Endothelial cell of umbilical vein (primary cell): ENCODE results near the gene FIBCD1. TPM values are rescaled to one million over a fixed set of nuclear protein-coding genes. Genes with fewer than 3 reads are reported as not detected.

ENCODE experiments used
- BruUV-seq: library from RNA; stranded (reverse); fragments of 400-500 nt; replicated peaks from 2 replicates; lab custom pipeline; 2021; lab: Mats Ljungman, UMichigan
- CTCF ChIA-PET: fragments of 300-600, 350-600 bp; sonication (Branson Sonifier 250); formaldehyde crosslinking; loops from one replicate; lab custom pipeline; 2021; ENCODE audit warnings: antibody characterized with exemption, inconsistent platforms; lab: Charles Lee
- POLR2A ChIA-PET: fragments of 300-600, 350-600 bp; sonication (Branson Sonifier 250); formaldehyde crosslinking; loops from one replicate; lab custom pipeline; 2021; ENCODE audit warnings: antibody characterized with exemption, inconsistent platforms; lab: Charles Lee
- DNase-seq: peaks from one replicate; pipeline ENCODE4 v3.0.0-alpha.2; 2011; ENCODE audit warnings: low read depth, low spot score
- FAIRE-seq: peaks from 2 replicates; lab custom pipeline; 2011; peaks lifted over from hg19 to GRCh38; lab: Jason Lieb, UNC
- H2AFZ ChIP-seq: 2 replicates; pipeline ENCODE4 v1.6.0; 2012; ENCODE audit warnings: low read depth, low read length, control low read depth, inconsistent platforms
- H3K27ac ChIP-seq: 2 replicates; pipeline ENCODE4 v1.5.1; 2011; ENCODE audit warnings: low read depth, mild to moderate bottlenecking, control low read depth, low read length, moderate library complexity; ENCODE audit not compliant: insufficient read depth
- H3K27me3 ChIP-seq, 2 experiments: 2 replicates each; pipeline versions ENCODE4 v1.6.0 to v1.6.1; 2011; ENCODE audit warnings: low read length in 2 of 2, mixed read lengths in 1 of 2; ENCODE audit not compliant: control insufficient read depth in 2 of 2, insufficient read depth in 2 of 2
- H3K36me3 ChIP-seq, 2 experiments: 2 replicates in 1 of 2; 3 replicates in 1 of 2; pipeline ENCODE4 v1.5.1; 2011; ENCODE audit warnings: low read length in 2 of 2, mild to moderate bottlenecking in 1 of 2, moderate library complexity in 1 of 2; ENCODE audit not compliant: control insufficient read depth in 2 of 2, insufficient read depth in 2 of 2; ENCODE audit errors: extremely low read depth in 1 of 2
- H3K4me1 ChIP-seq: 3 replicates; pipeline ENCODE4 v1.5.1; 2011; ENCODE audit warnings: mild to moderate bottlenecking, low read length; ENCODE audit not compliant: control insufficient read depth, insufficient read depth; ENCODE audit errors: extremely low read depth
- H3K4me2 ChIP-seq: 2 replicates; pipeline ENCODE4 v1.6.1; 2011; ENCODE audit warnings: low read length, control low read depth, mixed read lengths; ENCODE audit not compliant: insufficient read depth
- H3K4me3 ChIP-seq, 3 experiments: fragments of 200-600 bp in 1 of 3; sonication (generic), shearing (Covaris generic) in 1 of 3; replicated peaks in 1 of 3; 2 replicates each; pipeline ENCODE4 v1.5.1; 2011 to 2016; ENCODE audit warnings: control low read depth in 3 of 3, low read length in 3 of 3, mild to moderate bottlenecking in 2 of 3, inconsistent platforms in 1 of 3, low read depth in 1 of 3, moderate library complexity in 1 of 3; ENCODE audit not compliant: insufficient read depth in 1 of 3
- H3K79me2 ChIP-seq: 2 replicates; pipeline ENCODE4 v1.6.0; 2012; ENCODE audit warnings: low read length, inconsistent platforms; ENCODE audit not compliant: control insufficient read depth, insufficient read depth
- H3K9ac ChIP-seq: replicated peaks from 2 replicates; pipeline ENCODE3; 2011; ENCODE audit warnings: low read length, control low read depth; ENCODE audit not compliant: insufficient read depth; ENCODE audit errors: extremely low read depth
- H3K9me1 ChIP-seq: replicated peaks from 3 replicates; pipeline ENCODE4 v1.6.0; 2011; ENCODE audit warnings: mild to moderate bottlenecking, low read length; ENCODE audit not compliant: control insufficient read depth, insufficient read depth; ENCODE audit errors: extremely low read depth
- H3K9me3 ChIP-seq: replicated peaks from 2 replicates; pipeline ENCODE4 v1.5.1; 2012; ENCODE audit warnings: low read length, inconsistent platforms; ENCODE audit not compliant: control insufficient read depth, insufficient read depth
- H4K20me1 ChIP-seq: replicated peaks from 2 replicates; pipeline ENCODE3; 2011; ENCODE audit warnings: mild to moderate bottlenecking, low read length; ENCODE audit not compliant: control insufficient read depth, insufficient read depth; ENCODE audit errors: extremely low read depth
- EZH2 ChIP-seq: IDR thresholded peaks from 2 replicates; pipeline ENCODE4 v1.6.1; 2012; ENCODE audit warnings: borderline replicate concordance, low read depth, mild to moderate bottlenecking, moderate library complexity, low read length, inconsistent platforms; ENCODE audit not compliant: severe bottlenecking
- FOS ChIP-seq: IDR thresholded peaks from 2 replicates; pipeline ENCODE4 v1.6.1; 2011; ENCODE audit warnings: mild to moderate bottlenecking, low read length, moderate library complexity, borderline replicate concordance; ENCODE audit not compliant: insufficient read depth
- GATA2 ChIP-seq: IDR thresholded peaks from 2 replicates; pipeline ENCODE4 v1.7.0; 2011; ENCODE audit warnings: low read depth, mild to moderate bottlenecking, moderate library complexity, mixed read lengths, low read length; ENCODE audit not compliant: insufficient read length, insufficient read depth
- JUN ChIP-seq: IDR thresholded peaks from 2 replicates; pipeline ENCODE4 v1.6.1; 2011; ENCODE audit warnings: borderline replicate concordance, low read depth; ENCODE audit not compliant: insufficient read length, insufficient read depth
- MYC ChIP-seq: IDR thresholded peaks from one replicate; pipeline ENCODE4 v1.6.1; 2011; ENCODE audit warnings: mild to moderate bottlenecking, low read depth, low read length
- POLR2A ChIP-seq: IDR thresholded peaks from 2 replicates; pipeline ENCODE4 v1.6.1; 2012; ENCODE audit warnings: low read depth, mild to moderate bottlenecking, control low read depth, low read length
- POLR2AphosphoS5 ChIP-seq: IDR thresholded peaks from 2 replicates; pipeline ENCODE4 v1.6.1; 2012; ENCODE audit warnings: low read depth, mild to moderate bottlenecking, control low read depth, low read length, moderate library complexity; ENCODE audit not compliant: insufficient read depth
- dilution Hi-C: fragments of 300-500 bp; cut with MboI; formaldehyde crosslinking; loops from one replicate; pipeline ENCODE4 v1.15.0; 2019; ENCODE audit warnings: low sequenced_read_pairs; ENCODE audit not compliant: extremely low pct_ligation_motif_present
- intact Hi-C: fragments of 100-400 bp; cut with micrococcal nuclease; formaldehyde crosslinking; loops from one replicate; pipeline ENCODE4 v1.10.0; 2022
- polyA plus RNA-seq, 4 experiments: library from polyadenylated mRNA; depleted of rRNA in 3 of 4; stranded (reverse) in 3 of 4; unstranded in 1 of 4; fragments of >200 nt; gene quantifications; 2 replicates each; pipeline versions ENCODE4 v1.2.1 to v1.2.3, GENCODE V29; 2011 to 2012; ENCODE audit warnings: missing spikeins in 1 of 4
- total RNA-seq: library from RNA; stranded (reverse); gene quantifications from 2 replicates; pipeline ENCODE4 v1.2.3, GENCODE V29; 2021
- TF ChIP-seq, protein P1 (sequence below): IDR thresholded peaks from 2 replicates; pipeline ENCODE4 v1.6.1; 2011; ENCODE audit not compliant: insufficient read depth, insufficient read length
- TF ChIP-seq, protein P2 (sequence below), 2 donors: IDR thresholded peaks; 1 replicate in 1 of 2; 2 replicates in 1 of 2; pipeline ENCODE4 v1.5.1; 2011; ENCODE audit warnings: low read length in 2 of 2, mild to moderate bottlenecking in 2 of 2, moderate library complexity in 2 of 2, control low read depth in 1 of 2, inconsistent platforms in 1 of 2, low read depth in 1 of 2; ENCODE audit not compliant: insufficient read depth in 1 of 2; ENCODE audit errors: extremely low read depth in 1 of 2

The FIBCD1 gene
- total and polyA plus RNA-seq, 2 donors (not counting 3 experiments of a cell fraction or from before 2014, with no cell fraction given) = 0.14 TPM; not detected in 1

DNA sequence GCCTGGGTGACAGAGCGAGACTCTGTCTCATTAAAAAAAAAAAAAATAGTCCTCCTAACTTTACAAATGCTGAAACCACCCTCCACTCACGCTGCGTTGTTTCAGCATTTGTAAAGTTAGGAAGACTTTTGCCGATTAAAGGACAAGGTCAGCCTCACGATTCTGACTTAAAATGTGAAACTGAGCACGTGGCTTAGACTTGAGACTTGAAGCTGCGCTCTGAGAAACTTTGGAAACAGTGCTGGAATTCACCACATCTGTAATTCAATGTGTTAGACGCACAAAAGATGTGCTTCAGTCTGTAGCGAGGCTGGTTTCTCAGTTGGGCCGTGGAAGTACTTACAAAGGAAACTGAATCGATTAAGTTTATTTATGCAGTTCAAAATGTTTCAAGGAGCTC lies 44.9 kb upstream of the FIBCD1 start:
- no peak overlapping the region for H2AFZ ChIP-seq
- FAIRE-seq (no peak), DNase-seq (no peak)
- TF ChIP-seq, protein P1, sequence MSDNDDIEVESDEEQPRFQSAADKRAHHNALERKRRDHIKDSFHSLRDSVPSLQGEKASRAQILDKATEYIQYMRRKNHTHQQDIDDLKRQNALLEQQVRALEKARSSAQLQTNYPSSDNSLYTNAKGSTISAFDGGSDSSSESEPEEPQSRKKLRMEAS = no peak
- TF ChIP-seq POLR2A (no peak), JUN (no peak), EZH2 (no peak), POLR2AphosphoS5 (no peak), MYC (no peak), GATA2 (no peak), FOS (no peak)
- TF ChIP-seq, protein P2, sequence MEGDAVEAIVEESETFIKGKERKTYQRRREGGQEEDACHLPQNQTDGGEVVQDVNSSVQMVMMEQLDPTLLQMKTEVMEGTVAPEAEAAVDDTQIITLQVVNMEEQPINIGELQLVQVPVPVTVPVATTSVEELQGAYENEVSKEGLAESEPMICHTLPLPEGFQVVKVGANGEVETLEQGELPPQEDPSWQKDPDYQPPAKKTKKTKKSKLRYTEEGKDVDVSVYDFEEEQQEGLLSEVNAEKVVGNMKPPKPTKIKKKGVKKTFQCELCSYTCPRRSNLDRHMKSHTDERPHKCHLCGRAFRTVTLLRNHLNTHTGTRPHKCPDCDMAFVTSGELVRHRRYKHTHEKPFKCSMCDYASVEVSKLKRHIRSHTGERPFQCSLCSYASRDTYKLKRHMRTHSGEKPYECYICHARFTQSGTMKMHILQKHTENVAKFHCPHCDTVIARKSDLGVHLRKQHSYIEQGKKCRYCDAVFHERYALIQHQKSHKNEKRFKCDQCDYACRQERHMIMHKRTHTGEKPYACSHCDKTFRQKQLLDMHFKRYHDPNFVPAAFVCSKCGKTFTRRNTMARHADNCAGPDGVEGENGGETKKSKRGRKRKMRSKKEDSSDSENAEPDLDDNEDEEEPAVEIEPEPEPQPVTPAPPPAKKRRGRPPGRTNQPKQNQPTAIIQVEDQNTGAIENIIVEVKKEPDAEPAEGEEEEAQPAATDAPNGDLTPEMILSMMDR (IDR thresholded peaks at IDR 0.05; ENCODE audit: extremely low read depth in 1 of 2, insufficient read depth in 1 of 2, low read depth in 1 of 2, low read length in 2 of 2) = no peak
- H3K27me3 ChIP-seq = peaks cover 4 to 7% of the 10 kb centered on the region in 2 experiments
- intact Hi-C loops = no loop called here
- no TSS peak for BruUV-seq
- H3K4me3 ChIP-seq = no peak overlapping the region
- CTCF ChIA-PET = interaction anchor here (0.7 to 2.2 kb wide), 5 partner anchors 10 to 227 kb away, joined by 3 to 13 read pairs (median 3); no protein-coding TSS in a partner anchor
- dilution Hi-C loops = no loop called here
- H3K36me3 ChIP-seq = no peaks in the 10 kb centered on the region
- H3K79me2 ChIP-seq = no peaks in the 10 kb centered on the region
- POLR2A ChIA-PET = interaction anchor here (0.7 kb wide), 1 partner anchor 10 kb away, joined by 3 read pairs; no protein-coding TSS in a partner anchor
- H3K9me3 ChIP-seq = no peaks in the 10 kb centered on the region
- no peak overlapping the region for H3K9ac ChIP-seq
- H3K4me1 ChIP-seq = no peaks in the 10 kb centered on the region
- H4K20me1 ChIP-seq = no peaks in the 10 kb centered on the region
- H3K27ac ChIP-seq = no peak overlapping the region
- no peak overlapping the region for H3K4me2 ChIP-seq
- H3K9me1 ChIP-seq = no peaks in the 10 kb centered on the region
